Endothelial cell of umbilical vein (primary cell): ENCODE results near the gene PIRT. TPM values are rescaled to one million over a fixed set of nuclear protein-coding genes. Genes with fewer than 3 reads are reported as not detected.

Experiments used
- BruUV-seq: library from RNA; stranded (reverse); fragments of 400-500 nt; replicated peaks from 2 replicates; lab custom pipeline; 2021; lab: Mats Ljungman, UMichigan
- CTCF ChIA-PET: fragments of 300-600, 350-600 bp; sonication (Branson Sonifier 250); formaldehyde crosslinking; loops from one replicate; lab custom pipeline; 2021; ENCODE audit warnings: antibody characterized with exemption, inconsistent platforms; lab: Charles Lee
- POLR2A ChIA-PET: fragments of 300-600, 350-600 bp; sonication (Branson Sonifier 250); formaldehyde crosslinking; loops from one replicate; lab custom pipeline; 2021; ENCODE audit warnings: antibody characterized with exemption, inconsistent platforms; lab: Charles Lee
- DNase-seq: peaks from one replicate; pipeline ENCODE4 v3.0.0-alpha.2; 2011; ENCODE audit warnings: low read depth, low spot score
- FAIRE-seq: peaks from 2 replicates; lab custom pipeline; 2011; peaks lifted over from hg19 to GRCh38; lab: Jason Lieb, UNC
- H2AFZ ChIP-seq: 2 replicates; pipeline ENCODE4 v1.6.0; 2012; ENCODE audit warnings: low read depth, low read length, control low read depth, inconsistent platforms
- H3K27ac ChIP-seq: 2 replicates; pipeline ENCODE4 v1.5.1; 2011; ENCODE audit warnings: low read depth, mild to moderate bottlenecking, control low read depth, low read length, moderate library complexity; ENCODE audit not compliant: insufficient read depth
- H3K27me3 ChIP-seq, 2 experiments: 2 replicates each; pipeline versions ENCODE4 v1.6.0 to v1.6.1; 2011; ENCODE audit warnings: low read length in 2 of 2, mixed read lengths in 1 of 2; ENCODE audit not compliant: control insufficient read depth in 2 of 2, insufficient read depth in 2 of 2
- H3K36me3 ChIP-seq, 2 experiments: 2 replicates in 1 of 2; 3 replicates in 1 of 2; pipeline ENCODE4 v1.5.1; 2011; ENCODE audit warnings: low read length in 2 of 2, mild to moderate bottlenecking in 1 of 2, moderate library complexity in 1 of 2; ENCODE audit not compliant: control insufficient read depth in 2 of 2, insufficient read depth in 2 of 2; ENCODE audit errors: extremely low read depth in 1 of 2
- H3K4me1 ChIP-seq: 3 replicates; pipeline ENCODE4 v1.5.1; 2011; ENCODE audit warnings: mild to moderate bottlenecking, low read length; ENCODE audit not compliant: control insufficient read depth, insufficient read depth; ENCODE audit errors: extremely low read depth
- H3K4me2 ChIP-seq: 2 replicates; pipeline ENCODE4 v1.6.1; 2011; ENCODE audit warnings: low read length, control low read depth, mixed read lengths; ENCODE audit not compliant: insufficient read depth
- H3K4me3 ChIP-seq, 3 experiments: fragments of 200-600 bp in 1 of 3; sonication (generic), shearing (Covaris generic) in 1 of 3; replicated peaks in 1 of 3; 2 replicates each; pipeline ENCODE4 v1.5.1; 2011 to 2016; ENCODE audit warnings: control low read depth in 3 of 3, low read length in 3 of 3, mild to moderate bottlenecking in 2 of 3, inconsistent platforms in 1 of 3, low read depth in 1 of 3, moderate library complexity in 1 of 3; ENCODE audit not compliant: insufficient read depth in 1 of 3
- H3K79me2 ChIP-seq: 2 replicates; pipeline ENCODE4 v1.6.0; 2012; ENCODE audit warnings: low read length, inconsistent platforms; ENCODE audit not compliant: control insufficient read depth, insufficient read depth
- H3K9ac ChIP-seq: replicated peaks from 2 replicates; pipeline ENCODE3; 2011; ENCODE audit warnings: low read length, control low read depth; ENCODE audit not compliant: insufficient read depth; ENCODE audit errors: extremely low read depth
- H3K9me1 ChIP-seq: replicated peaks from 3 replicates; pipeline ENCODE4 v1.6.0; 2011; ENCODE audit warnings: mild to moderate bottlenecking, low read length; ENCODE audit not compliant: control insufficient read depth, insufficient read depth; ENCODE audit errors: extremely low read depth
- H3K9me3 ChIP-seq: replicated peaks from 2 replicates; pipeline ENCODE4 v1.5.1; 2012; ENCODE audit warnings: low read length, inconsistent platforms; ENCODE audit not compliant: control insufficient read depth, insufficient read depth
- H4K20me1 ChIP-seq: replicated peaks from 2 replicates; pipeline ENCODE3; 2011; ENCODE audit warnings: mild to moderate bottlenecking, low read length; ENCODE audit not compliant: control insufficient read depth, insufficient read depth; ENCODE audit errors: extremely low read depth
- CTCF ChIP-seq, 2 donors: IDR thresholded peaks; 1 replicate in 1 of 2; 2 replicates in 1 of 2; pipeline ENCODE4 v1.5.1; 2011; ENCODE audit warnings: low read length in 2 of 2, mild to moderate bottlenecking in 2 of 2, moderate library complexity in 2 of 2, control low read depth in 1 of 2, inconsistent platforms in 1 of 2, low read depth in 1 of 2; ENCODE audit not compliant: insufficient read depth in 1 of 2; ENCODE audit errors: extremely low read depth in 1 of 2
- EZH2 ChIP-seq: IDR thresholded peaks from 2 replicates; pipeline ENCODE4 v1.6.1; 2012; ENCODE audit warnings: borderline replicate concordance, low read depth, mild to moderate bottlenecking, moderate library complexity, low read length, inconsistent platforms; ENCODE audit not compliant: severe bottlenecking
- FOS ChIP-seq: IDR thresholded peaks from 2 replicates; pipeline ENCODE4 v1.6.1; 2011; ENCODE audit warnings: mild to moderate bottlenecking, low read length, moderate library complexity, borderline replicate concordance; ENCODE audit not compliant: insufficient read depth
- GATA2 ChIP-seq: IDR thresholded peaks from 2 replicates; pipeline ENCODE4 v1.7.0; 2011; ENCODE audit warnings: low read depth, mild to moderate bottlenecking, moderate library complexity, mixed read lengths, low read length; ENCODE audit not compliant: insufficient read length, insufficient read depth
- JUN ChIP-seq: IDR thresholded peaks from 2 replicates; pipeline ENCODE4 v1.6.1; 2011; ENCODE audit warnings: borderline replicate concordance, low read depth; ENCODE audit not compliant: insufficient read length, insufficient read depth
- MAX ChIP-seq: IDR thresholded peaks from 2 replicates; pipeline ENCODE4 v1.6.1; 2011; ENCODE audit not compliant: insufficient read depth, insufficient read length
- MYC ChIP-seq: IDR thresholded peaks from one replicate; pipeline ENCODE4 v1.6.1; 2011; ENCODE audit warnings: mild to moderate bottlenecking, low read depth, low read length
- POLR2A ChIP-seq: IDR thresholded peaks from 2 replicates; pipeline ENCODE4 v1.6.1; 2012; ENCODE audit warnings: low read depth, mild to moderate bottlenecking, control low read depth, low read length
- POLR2AphosphoS5 ChIP-seq: IDR thresholded peaks from 2 replicates; pipeline ENCODE4 v1.6.1; 2012; ENCODE audit warnings: low read depth, mild to moderate bottlenecking, control low read depth, low read length, moderate library complexity; ENCODE audit not compliant: insufficient read depth
- dilution Hi-C: fragments of 300-500 bp; cut with MboI; formaldehyde crosslinking; loops from one replicate; pipeline ENCODE4 v1.15.0; 2019; ENCODE audit warnings: low sequenced_read_pairs; ENCODE audit not compliant: extremely low pct_ligation_motif_present
- intact Hi-C: fragments of 100-400 bp; cut with micrococcal nuclease; formaldehyde crosslinking; loops from one replicate; pipeline ENCODE4 v1.10.0; 2022
- polyA plus RNA-seq, 4 experiments: library from polyadenylated mRNA; depleted of rRNA in 3 of 4; stranded (reverse) in 3 of 4; unstranded in 1 of 4; fragments of >200 nt; gene quantifications; 2 replicates each; pipeline versions ENCODE4 v1.2.1 to v1.2.3, GENCODE V29; 2011 to 2012; ENCODE audit warnings: missing spikeins in 1 of 4
- total RNA-seq: library from RNA; stranded (reverse); gene quantifications from 2 replicates; pipeline ENCODE4 v1.2.3, GENCODE V29; 2021

The PIRT gene
- total and polyA plus RNA-seq, 2 donors (not counting 3 experiments of a cell fraction or from before 2014, with no cell fraction given) = not detected

GRCh38 chr17:10814075-10814474, 23.8 kb downstream of the PIRT start:
- no peak overlapping the region for H2AFZ ChIP-seq

More at GRCh38 chr17:10814075-10814474, 23.8 kb downstream of the PIRT start:
- H3K9me3 ChIP-seq = no peaks in the 10 kb centered on the region
- DNase-seq = no peak
- CTCF ChIA-PET = no interaction called here
- BruUV-seq = no TSS peak
- no peaks in the 10 kb centered on the region for H3K79me2 ChIP-seq
- intact Hi-C loops (no loop called here), dilution Hi-C loops (no loop called here)
- H3K9ac ChIP-seq = no peak overlapping the region
- H3K4me1 ChIP-seq = no peaks in the 10 kb centered on the region
- no peaks in the 10 kb centered on the region for H3K9me1 ChIP-seq
- no peak overlapping the region for H3K4me2 ChIP-seq
- TF ChIP-seq MAX = no peak
- no peak for TF ChIP-seq MYC
- no peak for TF ChIP-seq FOS
- TF ChIP-seq POLR2AphosphoS5 = no peak
- no peak for TF ChIP-seq EZH2
- no peak for TF ChIP-seq CTCF (IDR thresholded peaks at IDR 0.05; ENCODE audit: extremely low read depth in 1 of 2, insufficient read depth in 1 of 2, low read depth in 1 of 2, low read length in 2 of 2)
- TF ChIP-seq POLR2A = no peak
- TF ChIP-seq JUN = no peak
- TF ChIP-seq GATA2 = no peak
- H3K27me3 ChIP-seq = no peaks in the 10 kb centered on the region
- no peak overlapping the region for H3K4me3 ChIP-seq
- FAIRE-seq = no peak
- POLR2A ChIA-PET = no interaction called here
- no peaks in the 10 kb centered on the region for H4K20me1 ChIP-seq
- H3K36me3 ChIP-seq = no peaks in the 10 kb centered on the region
- H3K27ac ChIP-seq = no peak overlapping the region
